ENCODE data around the gene DDO. TPM values are rescaled to one million over a fixed set of nuclear protein-coding genes. Genes with fewer than 3 reads are reported as not detected.

The DDO gene
- total RNA-seq, 4 donors from 2014 or later: 2.4 to 7.6 (median 2.6) TPM

GRCh38 chr6:110432285-110432900, 17.0 kb upstream of the DDO start:
- no peak for TF ChIP-seq CTCF (IDR thresholded peaks at IDR 0.05)
- ATAC-seq (ENCODE audit: low FRiP score) (no peak), DNase-seq (ENCODE audit: low spot score) (no peak)

DNA sequence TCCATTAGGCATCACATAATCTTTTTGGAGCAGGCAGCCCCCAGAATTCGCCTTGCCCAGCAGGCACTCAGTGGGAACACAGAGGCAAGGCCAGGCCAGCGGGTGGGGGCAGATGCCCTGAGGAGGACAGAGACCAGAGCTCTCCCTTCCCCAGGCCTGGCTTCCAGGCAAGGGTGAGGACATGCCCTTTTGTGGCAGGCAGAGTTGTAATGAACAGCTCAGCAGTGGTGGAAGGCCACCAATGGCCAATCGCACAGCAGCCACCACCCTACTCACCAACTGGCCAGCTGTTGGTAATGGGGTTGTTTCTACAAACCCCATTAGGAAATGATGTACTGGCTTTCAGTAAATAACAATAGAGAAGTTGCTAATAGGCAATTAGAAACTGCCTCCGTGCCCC, 15.4 kb upstream of the DDO start:
- no peak for DNase-seq (ENCODE audit: low spot score)
- TF ChIP-seq CTCF (IDR thresholded peaks at IDR 0.05): no peak
- no peak for ATAC-seq (ENCODE audit: low FRiP score)

GRCh38 chr6:110430236-110430635, 14.9 kb upstream of the DDO start:
- DNase-seq (ENCODE audit: low spot score) (no peak), ATAC-seq (ENCODE audit: low FRiP score) (no peak)
- TF ChIP-seq CTCF (IDR thresholded peaks at IDR 0.05): no peak

DNA sequence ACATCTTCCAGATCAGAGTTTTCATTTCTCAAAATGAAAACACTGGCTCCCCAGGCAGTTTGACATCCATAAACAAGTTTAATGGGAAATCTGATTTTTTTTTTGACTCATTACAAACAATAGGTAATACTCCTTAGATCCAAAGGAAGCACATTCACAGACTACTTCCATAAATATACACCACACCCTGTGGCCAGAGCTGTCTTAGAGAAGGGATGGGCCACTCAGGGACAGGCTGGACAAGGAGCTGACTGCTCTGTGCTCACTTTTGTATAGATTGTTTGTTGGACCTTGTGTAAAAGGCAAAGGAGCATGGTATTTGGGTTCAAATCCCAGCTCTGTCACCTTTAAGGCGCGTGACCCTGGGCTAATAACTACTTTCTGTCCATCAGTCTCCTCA, 12.8 kb upstream of the DDO start:
- TF ChIP-seq CTCF (IDR thresholded peaks at IDR 0.05): no peak
- no peak for DNase-seq (ENCODE audit: low spot score)
- ATAC-seq (ENCODE audit: low FRiP score): no peak

DNA sequence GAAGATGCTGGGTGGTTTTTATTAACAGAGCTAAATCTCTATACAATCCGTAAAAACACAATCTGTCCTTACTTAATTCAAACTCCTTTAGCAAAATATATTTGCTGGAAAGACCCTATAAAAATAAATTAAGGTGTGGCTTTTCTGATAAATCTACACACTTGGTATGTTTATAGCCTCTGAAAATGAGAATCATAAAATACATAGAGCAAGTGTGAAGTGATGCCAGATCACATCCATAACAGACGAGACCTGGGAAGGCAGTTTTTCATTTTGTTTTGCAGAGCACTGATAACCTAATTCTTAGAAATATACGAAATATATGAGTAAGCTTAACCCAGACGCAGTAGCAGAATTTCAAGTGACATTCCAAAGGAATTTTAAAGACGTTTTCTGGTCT, 10.4 kb upstream of the DDO start:
- DNase-seq (ENCODE audit: low spot score): no peak
- TF ChIP-seq CTCF (IDR thresholded peaks at IDR 0.05): no peak
- no peak for ATAC-seq (ENCODE audit: low FRiP score)

DNA sequence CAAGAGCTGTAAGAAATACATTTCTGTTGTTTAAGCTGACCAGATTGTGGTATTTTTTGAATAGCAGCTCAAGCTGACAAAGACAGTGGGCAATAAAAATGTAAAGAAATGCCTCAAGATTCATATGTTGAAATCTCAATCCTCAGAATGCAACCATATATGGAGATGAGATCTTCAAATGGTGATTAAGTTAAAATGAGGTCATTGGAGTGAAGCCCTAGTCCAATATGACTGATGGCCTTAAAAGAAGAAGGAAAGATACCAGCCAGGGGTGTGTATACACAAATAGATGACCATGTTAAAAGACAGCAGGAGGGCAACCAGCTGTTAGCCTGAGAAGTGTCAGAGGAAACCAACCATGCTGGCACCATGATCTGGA, 7.1 kb upstream of the DDO start:
- no peak for TF ChIP-seq CTCF (IDR thresholded peaks at IDR 0.05)
- no peak for ATAC-seq (ENCODE audit: low FRiP score)

GRCh38 chr6:110421749-110422443, 6.5 kb upstream of the DDO start:
- no peak for TF ChIP-seq CTCF (IDR thresholded peaks at IDR 0.05)
- DNase-seq (ENCODE audit: low spot score): no peak
- no peak for ATAC-seq (ENCODE audit: low FRiP score)

More for the DNA sequence above, 7.1 kb upstream of the DDO start:
- no peak for DNase-seq (ENCODE audit: low spot score)
